Measurements from ENCODE around the gene SULT4A1. TPM values are rescaled to one million over a fixed set of nuclear protein-coding genes. Genes with fewer than 3 reads are reported as not detected.
A peak's percentile ranks its signal among the peaks of the same experiment; 100 is the strongest.

SULT4A1 gene
- total RNA-seq, 1 experiment from 2014 or later = 15.0 TPM

DNA sequence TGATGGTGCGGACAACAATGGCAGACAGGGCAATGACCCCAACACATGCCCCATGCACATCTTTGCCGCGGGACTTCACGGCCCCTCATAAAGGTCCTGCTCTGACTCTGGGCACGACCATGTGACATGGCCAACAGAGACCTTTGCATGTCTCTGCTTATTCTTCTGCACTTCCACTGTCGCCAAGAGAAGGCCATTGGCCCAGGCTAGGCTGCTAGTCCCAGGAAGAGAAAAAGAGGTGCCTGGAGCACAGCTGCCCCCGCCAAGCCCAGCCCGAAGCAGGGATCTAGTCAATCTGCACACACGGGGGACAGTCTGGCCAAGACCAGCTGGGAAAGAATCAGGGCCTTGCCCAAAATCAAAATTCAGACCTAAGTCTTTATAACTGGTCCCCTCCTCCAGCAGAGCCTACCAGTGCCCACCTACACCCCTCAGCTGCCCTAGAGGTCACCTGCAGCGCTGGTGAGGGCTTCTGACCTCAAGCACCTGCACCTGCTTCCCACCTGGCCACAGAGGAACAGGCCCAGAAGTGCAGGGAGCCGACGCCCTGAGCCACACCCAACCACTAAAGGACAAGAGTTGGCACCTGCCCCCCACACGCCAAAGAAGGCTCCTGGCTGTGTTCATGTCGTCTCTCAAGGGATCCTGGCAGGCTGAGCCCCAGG is 8.1 kb downstream of the SULT4A1 start:
- Histone ChIP-seq H3K4me2 (ENCODE audit: insufficient read depth, insufficient read length, low read length) (no peak overlapping the region), H3K56ac (ENCODE audit: insufficient read length, low read depth, low read length) (no peak overlapping the region), H4K20me1 (ENCODE audit: control insufficient read depth, insufficient read depth, insufficient read length) (peaks cover 3% of the 10 kb centered on the region), H3K18ac (ENCODE audit: insufficient read length, low read depth, low read length) (no peak overlapping the region), H2BK120ac (ENCODE audit: low read depth, low read length, poor library complexity, severe bottlenecking) (no peak overlapping the region), H3K27me3 (ENCODE audit: insufficient read depth, low read length) (no peaks in the 10 kb centered on the region), H3K23ac (ENCODE audit: insufficient read length, low read depth, low read length) (no peak overlapping the region), H2BK12ac (ENCODE audit: insufficient read length, low read depth, low read length) (no peak overlapping the region), H2BK15ac (ENCODE audit: low read depth, low read length) (no peak overlapping the region), H2BK20ac (ENCODE audit: low read depth, low read length, poor library complexity, severe bottlenecking) (no peak overlapping the region), H3K79me2 (ENCODE audit: insufficient read depth, low read length) (peaks cover 20% of the 10 kb centered on the region; the same call in 1 of the 2 replicates), H4K91ac (ENCODE audit: insufficient read length, low read depth, low read length) (no peak overlapping the region), H2AFZ (ENCODE audit: low read length) (no peak overlapping the region), H3K9ac (ENCODE audit: extremely low read depth, insufficient read length, low read length) (no peak overlapping the region), H3K14ac (ENCODE audit: insufficient read depth, low read length) (no peak overlapping the region; the same call in 1 of the 2 replicates), H3K79me1 (ENCODE audit: insufficient read depth, low read depth, low read length, poor library complexity, severe bottlenecking) (no peaks in the 10 kb centered on the region), H3K27ac (ENCODE audit: insufficient read length, low read depth, low read length) (no peak overlapping the region), H2BK5ac (ENCODE audit: insufficient read length, low read length) (no peak overlapping the region), H2AK5ac (ENCODE audit: insufficient read length, low read length) (no peak overlapping the region), H3K4me1 (ENCODE audit: insufficient read depth, low read length) (peaks cover 11% of the 10 kb centered on the region; the same call in 1 of the 2 replicates), H3K4ac (ENCODE audit: low read depth, low read length) (no peak overlapping the region), H4K5ac (ENCODE audit: insufficient read length, low read depth, low read length) (no peak overlapping the region), H3K23me2 (ENCODE audit: insufficient read length, low read depth, low read length, poor library complexity, severe bottlenecking) (no peaks in the 10 kb centered on the region), H3T11ph (ENCODE audit: low read length) (no peak overlapping the region), H3K9me3 (ENCODE audit: control insufficient read depth, low read depth, low read length) (no peaks in the 10 kb centered on the region), H4K8ac (replicated peaks; ENCODE audit: insufficient read length, low read depth, low read length) (no peak overlapping the region)
- Mint-ChIP-seq H3K27ac (peak overlapping the region in 1 of 3 experiments; percentile 30; a peak in 1 of 7 replicates), H3K36me3 (ENCODE audit: insufficient read depth in 1 of 3, low read depth in 3 of 3) (peaks cover 12 to 36% (median 20%) of the 10 kb centered on the region in 3 experiments), H3K4me1 (peaks cover 50 to 51% of the 10 kb centered on the region in 2 experiments), H3K9me3 (peaks cover 13 to 15% of the 10 kb centered on the region in 2 experiments), H3K4me3 (no peak overlapping the region), H3K27me3 (ENCODE audit: low read depth) (no peaks in the 10 kb centered on the region)
- peak; percentile 19 for DNase-seq
- TF ChIP-seq, protein P1, sequence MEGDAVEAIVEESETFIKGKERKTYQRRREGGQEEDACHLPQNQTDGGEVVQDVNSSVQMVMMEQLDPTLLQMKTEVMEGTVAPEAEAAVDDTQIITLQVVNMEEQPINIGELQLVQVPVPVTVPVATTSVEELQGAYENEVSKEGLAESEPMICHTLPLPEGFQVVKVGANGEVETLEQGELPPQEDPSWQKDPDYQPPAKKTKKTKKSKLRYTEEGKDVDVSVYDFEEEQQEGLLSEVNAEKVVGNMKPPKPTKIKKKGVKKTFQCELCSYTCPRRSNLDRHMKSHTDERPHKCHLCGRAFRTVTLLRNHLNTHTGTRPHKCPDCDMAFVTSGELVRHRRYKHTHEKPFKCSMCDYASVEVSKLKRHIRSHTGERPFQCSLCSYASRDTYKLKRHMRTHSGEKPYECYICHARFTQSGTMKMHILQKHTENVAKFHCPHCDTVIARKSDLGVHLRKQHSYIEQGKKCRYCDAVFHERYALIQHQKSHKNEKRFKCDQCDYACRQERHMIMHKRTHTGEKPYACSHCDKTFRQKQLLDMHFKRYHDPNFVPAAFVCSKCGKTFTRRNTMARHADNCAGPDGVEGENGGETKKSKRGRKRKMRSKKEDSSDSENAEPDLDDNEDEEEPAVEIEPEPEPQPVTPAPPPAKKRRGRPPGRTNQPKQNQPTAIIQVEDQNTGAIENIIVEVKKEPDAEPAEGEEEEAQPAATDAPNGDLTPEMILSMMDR (conservative IDR thresholded peaks at IDR 0.05) = no peak
- WGBS (ENCODE audit: extremely low coverage, insufficient read length, low lambda C conversion rate) = no CpG with 5 or more reads among the region's 14 CpGs

Data from H9 (cell line).